GM18508 (cell line): Measurements from ENCODE around the gene ACO2.
"Not testable (repeated sequence)": the region's sequence is repeated elsewhere in the genome, so short reads cannot be mapped to it uniquely, and the experiment has no call there.

ENCODE experiments used
- ATAC-seq: cut with Tn5 transposase; IDR thresholded peaks from one replicate; pipeline ENCODE4 v1.9.1; 2021; ENCODE audit warnings: moderate number of reproducible peaks; ENCODE audit not compliant: insufficient read depth, unreplicated experiment

The ACO2 gene

GRCh38 chr22:41535244-41535643 is 66.3 kb downstream of the ACO2 start:
- no peak for ATAC-seq

GRCh38 chr22:41537203-41537602 is 68.3 kb downstream of the ACO2 start:
- ATAC-seq, result no peak

GRCh38 chr22:41538583-41538982 is 69.7 kb downstream of the ACO2 start:
- no peak for ATAC-seq

GRCh38 chr22:41539146-41540005 is 70.5 kb downstream of the ACO2 start:
- ATAC-seq, result no peak

- no peak for ATAC-seq
These were observed 71.0 kb downstream of the ACO2 start for GRCh38 chr22:41540006-41540315.

GRCh38 chr22:41540365-41540764 is 71.4 kb downstream of the ACO2 start:
- ATAC-seq, result no peak

GRCh38 chr22:41541484-41541883 is 72.6 kb downstream of the ACO2 start:
- ATAC-seq, result no peak

GRCh38 chr22:41542224-41542623 is 73.3 kb downstream of the ACO2 start:
- no peak for ATAC-seq

GRCh38 chr22:41543854-41544670 is 75.1 kb downstream of the ACO2 start, which contains the start of gene POLR3H:
TSS of gene POLR3H (minus strand) at chr22:41544470. CDS start at chr22:41544101, 369 bp downstream.
- ATAC-seq, result peak; percentile 69

- ATAC-seq, result no peak
These were observed 76.0 kb downstream of the ACO2 start for GRCh38 chr22:41544671-41545476.

- no peak for ATAC-seq
These were observed 79.9 kb downstream of the ACO2 start for GRCh38 chr22:41548830-41549211.

- ATAC-seq, result no peak
These were observed 82.1 kb downstream of the ACO2 start for GRCh38 chr22:41550952-41551491.

GRCh38 chr22:41551877-41552582 is 83.1 kb downstream of the ACO2 start:
- no peak for ATAC-seq

- no peak for ATAC-seq
These were observed 86.5 kb downstream of the ACO2 start for GRCh38 chr22:41555325-41555982.

GRCh38 chr22:41556561-41556960 is 87.6 kb downstream of the ACO2 start:
- no peak for ATAC-seq

GRCh38 chr22:41557401-41558240 is 88.7 kb downstream of the ACO2 start:
- ATAC-seq, result no peak

- not testable (repeated sequence) for ATAC-seq
These were observed 89.3 kb downstream of the ACO2 start for GRCh38 chr22:41558241-41558630.

- ATAC-seq, result no peak
These were observed 91.2 kb downstream of the ACO2 start for GRCh38 chr22:41560095-41560471.
